GM12892 (cell line): ENCODE data around the gene TMEM273.

ENCODE experiments used
- POLR2A ChIP-seq: IDR thresholded peaks from 2 replicates; pipeline ENCODE4 v1.6.1; 2011; ENCODE audit warnings: low read depth, low read length, control low read depth
- POLR2AphosphoS5 ChIP-seq: IDR thresholded peaks from 2 replicates; pipeline ENCODE4 v1.6.1; 2011; ENCODE audit warnings: low read depth, low read length, control low read depth

DNA sequence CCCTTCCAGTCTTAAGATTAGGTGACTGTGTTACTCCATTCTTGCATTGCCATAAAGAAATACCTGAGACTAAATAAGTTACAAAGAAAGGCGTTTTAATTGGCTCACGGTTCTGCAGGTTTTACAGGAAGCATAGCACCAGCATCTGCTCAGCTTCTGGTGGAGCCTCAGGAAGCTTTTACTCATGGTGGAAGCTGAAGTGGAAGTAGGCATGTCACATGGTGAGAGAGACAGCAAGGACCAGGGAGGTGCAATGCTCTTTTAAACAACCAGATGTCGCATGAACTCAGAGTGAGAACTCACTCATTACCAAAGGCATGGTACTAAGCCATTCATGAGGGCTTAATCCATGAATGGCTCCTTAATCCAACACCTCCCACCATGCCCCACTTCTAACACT, 34.0 kb upstream of the TMEM273 start:
- TF ChIP-seq POLR2A (no peak), POLR2AphosphoS5 (no peak)
